ENCODE measurements around the gene IGFBP5. TPM values are rescaled to one million over a fixed set of nuclear protein-coding genes. Genes with fewer than 3 reads are reported as not detected.

Gene IGFBP5
- total and polyA plus RNA-seq, 10 of the 15 experiments (the other 5 are each of a cell fraction or from before 2014, with no cell fraction given) = 2.8 TPM; not detected in 9

DNA sequence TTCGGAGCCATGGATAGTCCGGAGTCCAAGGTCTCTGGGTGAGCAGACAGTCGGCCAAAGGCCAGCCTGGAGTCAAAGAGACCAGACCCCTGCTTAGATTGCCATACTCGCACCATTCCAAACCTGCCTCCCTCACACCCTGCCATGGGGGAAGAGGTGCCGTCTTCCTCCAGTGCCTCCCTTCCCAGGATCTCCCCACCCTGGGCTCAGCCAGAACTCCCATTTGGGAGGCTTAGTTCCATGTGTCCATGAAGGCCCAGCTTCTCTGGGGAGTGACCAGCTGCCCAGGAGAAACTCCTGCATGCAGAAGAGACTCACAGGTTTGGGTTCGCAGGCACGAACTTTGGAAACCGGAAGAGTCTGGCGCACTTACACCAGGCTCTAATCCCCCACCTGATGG, 21.7 kb downstream of the IGFBP5 start:
- ATAC-seq (no peak), FAIRE-seq (no peak), DNase-seq (ENCODE audit: low read depth, low spot score) (no peak)
- CTCF ChIA-PET = no interaction called here
- SMC1A ChIA-PET (ENCODE audit: uncharacterized antibody, unreplicated experiment) = no interaction called here
- Histone ChIP-seq H3K9ac (ENCODE audit: control insufficient read depth, insufficient read depth, low read length) (no peak overlapping the region), H3K79me2 (ENCODE audit: control insufficient read depth, insufficient read depth, low read length) (no peaks in the 10 kb centered on the region), H3K4me2 (ENCODE audit: control insufficient read depth, insufficient read depth) (no peak overlapping the region), H3K4me3 (no peak overlapping the region), H3K4me1 (ENCODE audit: control insufficient read depth, insufficient read depth, low read length) (no peaks in the 10 kb centered on the region), H2AFZ (ENCODE audit: control insufficient read depth, low read depth, low read length) (no peak overlapping the region), H4K20me1 (ENCODE audit: control insufficient read depth, insufficient read depth) (no peaks in the 10 kb centered on the region), H3K9me3 (replicated peaks; ENCODE audit: control insufficient read depth, insufficient read depth, low read length) (no peaks in the 10 kb centered on the region), H3K27ac (ENCODE audit: control insufficient read depth, insufficient read depth) (no peak overlapping the region), H3K27me3 (replicated peaks in 1 of 2; ENCODE audit: control insufficient read depth in 2 of 2, insufficient read depth in 2 of 2, low read length in 1 of 2) (peaks cover 2 to 5% of the 10 kb centered on the region in 2 experiments), H3K36me3 (ENCODE audit: control insufficient read depth in 2 of 2, insufficient read depth in 2 of 2, low read length in 1 of 2) (no peaks in the 10 kb centered on the region)
- intact Hi-C loops (cut with micrococcal nuclease; ENCODE audit: unreplicated experiment) = no loop called here
- BruUV-seq (replicated peaks) = no TSS peak
- TF ChIP-seq BMI1 (IDR thresholded peaks at IDR 0.05; ENCODE audit: borderline replicate concordance) = no peak
- TF ChIP-seq ASH2L (IDR thresholded peaks at IDR 0.05; ENCODE audit: borderline replicate concordance, low read depth) = no peak
- TF ChIP-seq BACH1 (IDR thresholded peaks at IDR 0.05; ENCODE audit: borderline replicate concordance) = no peak
- TF ChIP-seq RAD51 (IDR thresholded peaks at IDR 0.05) = no peak
- no peak for TF ChIP-seq IKZF2 (IDR thresholded peaks at IDR 0.05)
- TF ChIP-seq ZNF217 (IDR thresholded peaks at IDR 0.05) = no peak
- no peak for TF ChIP-seq NBN (IDR thresholded peaks at IDR 0.05)
- in situ Hi-C loops (cut with MboI) = no loop called here
- POLR2A ChIA-PET = no interaction called here
- 41% methylated on average over 9 of the region's 9 CpGs for WGBS (ENCODE audit: insufficient coverage, insufficient replicate concordance, low lambda C conversion rate, missing lambda C conversion rate)
- RAD21 ChIA-PET (ENCODE audit: unreplicated experiment) = no interaction called here

DNA sequence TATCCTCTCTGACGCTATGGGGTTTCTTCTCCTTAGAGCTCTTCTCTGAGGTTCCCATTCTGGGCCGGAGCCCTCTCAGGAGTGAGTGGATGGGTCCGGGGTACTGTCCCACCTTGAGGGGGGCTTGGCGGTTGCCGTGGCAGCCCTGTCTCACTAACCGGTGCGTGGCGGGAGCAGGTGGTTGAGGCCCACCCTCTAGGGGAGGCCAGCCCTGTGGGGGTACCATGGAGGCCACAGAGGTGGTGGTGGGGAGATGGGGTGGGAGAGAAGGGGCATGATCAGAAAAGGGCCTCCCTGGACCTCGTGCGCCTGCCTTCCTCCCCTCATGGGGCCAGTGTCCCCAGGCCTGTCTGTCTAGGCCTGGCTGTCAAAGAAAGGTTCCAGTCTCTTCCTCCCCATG, 22.3 kb downstream of the IGFBP5 start:
- H3K27me3 ChIP-seq (replicated peaks in 1 of 2; ENCODE audit: control insufficient read depth in 2 of 2, insufficient read depth in 2 of 2, low read length in 1 of 2) = peaks cover 2 to 5% of the 10 kb centered on the region in 2 experiments
- no peaks in the 10 kb centered on the region for H3K79me2 ChIP-seq (ENCODE audit: control insufficient read depth, insufficient read depth, low read length)
- no peak overlapping the region for H3K4me2 ChIP-seq (ENCODE audit: control insufficient read depth, insufficient read depth)
- POLR2A ChIA-PET = no interaction called here
- no peaks in the 10 kb centered on the region for H3K9me3 ChIP-seq (replicated peaks; ENCODE audit: control insufficient read depth, insufficient read depth, low read length)
- FAIRE-seq (no peak), ATAC-seq (no peak), DNase-seq (ENCODE audit: low read depth, low spot score) (no peak)
- no peaks in the 10 kb centered on the region for H3K36me3 ChIP-seq (ENCODE audit: control insufficient read depth in 2 of 2, insufficient read depth in 2 of 2, low read length in 1 of 2)
- no peak overlapping the region for H3K4me3 ChIP-seq
- BruUV-seq (replicated peaks) = no TSS peak
- SMC1A ChIA-PET (ENCODE audit: uncharacterized antibody, unreplicated experiment) = no interaction called here
- 36% methylated on average over 10 of the region's 10 CpGs for WGBS (ENCODE audit: insufficient coverage, insufficient replicate concordance, low lambda C conversion rate, missing lambda C conversion rate)
- H3K9ac ChIP-seq (ENCODE audit: control insufficient read depth, insufficient read depth, low read length) = no peak overlapping the region
- intact Hi-C loops (cut with micrococcal nuclease; ENCODE audit: unreplicated experiment) = no loop called here
- RAD21 ChIA-PET (ENCODE audit: unreplicated experiment) = no interaction called here
- H3K4me1 ChIP-seq (ENCODE audit: control insufficient read depth, insufficient read depth, low read length) = no peaks in the 10 kb centered on the region
- no peak overlapping the region for H2AFZ ChIP-seq (ENCODE audit: control insufficient read depth, low read depth, low read length)
- H3K27ac ChIP-seq (ENCODE audit: control insufficient read depth, insufficient read depth) = no peak overlapping the region
- CTCF ChIA-PET = no interaction called here
- in situ Hi-C loops (cut with MboI) = no loop called here
- no peaks in the 10 kb centered on the region for H4K20me1 ChIP-seq (ENCODE audit: control insufficient read depth, insufficient read depth)
- TF ChIP-seq ZNF217 (IDR thresholded peaks at IDR 0.05) = no peak
- no peak for TF ChIP-seq STAT3 (IDR thresholded peaks at IDR 0.05; ENCODE audit: low read depth, low read length)
- no peak for TF ChIP-seq NFYB (IDR thresholded peaks at IDR 0.05; ENCODE audit: insufficient read depth, low read depth, low read length)
- TF ChIP-seq MEF2B (IDR thresholded peaks at IDR 0.05; ENCODE audit: partially characterized antibody, poor library complexity, severe bottlenecking) = no peak
- no peak for TF ChIP-seq RUNX3 (IDR thresholded peaks at IDR 0.05; ENCODE audit: low read length)
- TF ChIP-seq, protein P1, sequence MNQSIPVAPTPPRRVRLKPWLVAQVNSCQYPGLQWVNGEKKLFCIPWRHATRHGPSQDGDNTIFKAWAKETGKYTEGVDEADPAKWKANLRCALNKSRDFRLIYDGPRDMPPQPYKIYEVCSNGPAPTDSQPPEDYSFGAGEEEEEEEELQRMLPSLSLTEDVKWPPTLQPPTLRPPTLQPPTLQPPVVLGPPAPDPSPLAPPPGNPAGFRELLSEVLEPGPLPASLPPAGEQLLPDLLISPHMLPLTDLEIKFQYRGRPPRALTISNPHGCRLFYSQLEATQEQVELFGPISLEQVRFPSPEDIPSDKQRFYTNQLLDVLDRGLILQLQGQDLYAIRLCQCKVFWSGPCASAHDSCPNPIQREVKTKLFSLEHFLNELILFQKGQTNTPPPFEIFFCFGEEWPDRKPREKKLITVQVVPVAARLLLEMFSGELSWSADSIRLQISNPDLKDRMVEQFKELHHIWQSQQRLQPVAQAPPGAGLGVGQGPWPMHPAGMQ (IDR thresholded peaks at IDR 0.05; ENCODE audit: borderline replicate concordance) = no peak
- TF ChIP-seq, protein P2, sequence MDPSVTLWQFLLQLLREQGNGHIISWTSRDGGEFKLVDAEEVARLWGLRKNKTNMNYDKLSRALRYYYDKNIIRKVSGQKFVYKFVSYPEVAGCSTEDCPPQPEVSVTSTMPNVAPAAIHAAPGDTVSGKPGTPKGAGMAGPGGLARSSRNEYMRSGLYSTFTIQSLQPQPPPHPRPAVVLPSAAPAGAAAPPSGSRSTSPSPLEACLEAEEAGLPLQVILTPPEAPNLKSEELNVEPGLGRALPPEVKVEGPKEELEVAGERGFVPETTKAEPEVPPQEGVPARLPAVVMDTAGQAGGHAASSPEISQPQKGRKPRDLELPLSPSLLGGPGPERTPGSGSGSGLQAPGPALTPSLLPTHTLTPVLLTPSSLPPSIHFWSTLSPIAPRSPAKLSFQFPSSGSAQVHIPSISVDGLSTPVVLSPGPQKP (IDR thresholded peaks at IDR 0.05; ENCODE audit: low read depth, low read length) = no peak
- no peak for TF ChIP-seq RAD21 (IDR thresholded peaks at IDR 0.05; ENCODE audit: insufficient read depth, low read depth, low read length)
- TF ChIP-seq, protein P3, sequence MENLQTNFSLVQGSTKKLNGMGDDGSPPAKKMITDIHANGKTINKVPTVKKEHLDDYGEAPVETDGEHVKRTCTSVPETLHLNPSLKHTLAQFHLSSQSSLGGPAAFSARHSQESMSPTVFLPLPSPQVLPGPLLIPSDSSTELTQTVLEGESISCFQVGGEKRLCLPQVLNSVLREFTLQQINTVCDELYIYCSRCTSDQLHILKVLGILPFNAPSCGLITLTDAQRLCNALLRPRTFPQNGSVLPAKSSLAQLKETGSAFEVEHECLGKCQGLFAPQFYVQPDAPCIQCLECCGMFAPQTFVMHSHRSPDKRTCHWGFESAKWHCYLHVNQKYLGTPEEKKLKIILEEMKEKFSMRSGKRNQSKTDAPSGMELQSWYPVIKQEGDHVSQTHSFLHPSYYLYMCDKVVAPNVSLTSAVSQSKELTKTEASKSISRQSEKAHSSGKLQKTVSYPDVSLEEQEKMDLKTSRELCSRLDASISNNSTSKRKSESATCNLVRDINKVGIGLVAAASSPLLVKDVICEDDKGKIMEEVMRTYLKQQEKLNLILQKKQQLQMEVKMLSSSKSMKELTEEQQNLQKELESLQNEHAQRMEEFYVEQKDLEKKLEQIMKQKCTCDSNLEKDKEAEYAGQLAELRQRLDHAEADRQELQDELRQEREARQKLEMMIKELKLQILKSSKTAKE (IDR thresholded peaks at IDR 0.05; ENCODE audit: low read depth, poor library complexity, severe bottlenecking) = no peak

Data from GM12878 (cell line).